GM12891 (cell line): ENCODE measurements around the gene ORAI3.

Experiments
- POLR2A ChIP-seq: IDR thresholded peaks from 2 replicates; pipeline ENCODE4 v1.6.1; 2011; ENCODE audit warnings: low read depth, low read length, control low read depth
- TAF1 ChIP-seq: IDR thresholded peaks from 2 replicates; pipeline ENCODE4 v1.6.1; 2011; ENCODE audit warnings: low read depth, low read length, control low read depth

DNA sequence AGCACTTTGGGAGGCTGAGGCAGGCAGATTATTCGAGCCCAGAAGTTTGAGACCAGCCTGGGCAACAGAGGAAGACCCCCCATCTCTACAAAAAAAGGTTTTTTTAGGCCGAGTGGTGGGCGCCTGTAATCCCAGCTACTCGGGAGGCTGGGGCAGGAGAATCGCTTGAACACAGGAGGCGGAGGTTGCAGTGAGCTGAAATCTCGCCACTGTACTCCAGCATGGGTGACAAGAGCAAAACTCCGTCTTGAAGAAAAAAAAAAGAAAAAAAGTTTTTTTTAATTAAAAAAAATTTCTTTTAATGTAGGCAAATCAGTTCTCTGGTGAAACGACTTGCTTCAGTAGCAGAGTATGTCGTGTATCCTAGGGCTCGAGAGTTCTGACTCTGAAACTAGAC lies 47.1 kb downstream of the ORAI3 start:
- TF ChIP-seq TAF1 (no peak), POLR2A (no peak)
